CD4-positive, alpha-beta T cell treated with Interferon alpha-2 for 1 hour (primary cell): ENCODE results near the gene PBX3.

Experiments
- DNase-seq, 2 donors: peaks; one replicate each; pipeline ENCODE4 v3.0.0-alpha.2; 2020 to 2022

The PBX3 gene

GRCh38 chr9:125826850-125827249 is 79.7 kb downstream of the PBX3 start:
- DNase-seq = no peak

- peak; percentile 62 to 72 for DNase-seq
These were observed 82.6 kb downstream of the PBX3 start for GRCh38 chr9:125829743-125830142.

- no peak for DNase-seq
These were observed 83.9 kb downstream of the PBX3 start for GRCh38 chr9:125831054-125831453.

- DNase-seq = no peak
These were observed 84.4 kb downstream of the PBX3 start for GRCh38 chr9:125831616-125832015.

- no peak for DNase-seq
These were observed 88.5 kb downstream of the PBX3 start for GRCh38 chr9:125835655-125836054.

GRCh38 chr9:125839317-125839716 is 92.1 kb downstream of the PBX3 start:
- no peak for DNase-seq

- no peak for DNase-seq
These were observed 94.3 kb downstream of the PBX3 start for GRCh38 chr9:125841444-125841843.

GRCh38 chr9:125842242-125842641 is 95.1 kb downstream of the PBX3 start:
- DNase-seq = no peak

GRCh38 chr9:125843646-125844045 is 96.5 kb downstream of the PBX3 start:
- DNase-seq = no peak

- DNase-seq = no peak
These were observed 97.4 kb downstream of the PBX3 start for GRCh38 chr9:125844611-125845010.

- DNase-seq = no peak
These were observed 98.2 kb downstream of the PBX3 start for GRCh38 chr9:125845271-125845808.

- no peak for DNase-seq
These were observed 100.6 kb downstream of the PBX3 start for GRCh38 chr9:125847735-125848134.

- DNase-seq = no peak
These were observed 103.0 kb downstream of the PBX3 start for GRCh38 chr9:125850106-125850632.

- DNase-seq = no peak
These were observed 103.6 kb downstream of the PBX3 start for GRCh38 chr9:125850763-125851162.

GRCh38 chr9:125851979-125852378 is 104.8 kb downstream of the PBX3 start:
- DNase-seq = no peak

- no peak for DNase-seq
These were observed 105.2 kb downstream of the PBX3 start for GRCh38 chr9:125852386-125852785.

- DNase-seq = no peak
These were observed 107.5 kb downstream of the PBX3 start for GRCh38 chr9:125854553-125855275.

GRCh38 chr9:125856331-125856730 is 109.2 kb downstream of the PBX3 start:
- no peak for DNase-seq

GRCh38 chr9:125861405-125862058 is 114.4 kb downstream of the PBX3 start:
- DNase-seq = no peak

- no peak for DNase-seq
These were observed 116.8 kb downstream of the PBX3 start for GRCh38 chr9:125863923-125864322.

GRCh38 chr9:125867751-125868415 is 120.7 kb downstream of the PBX3 start:
- DNase-seq = no peak

- no peak for DNase-seq
These were observed 131.0 kb downstream of the PBX3 start for GRCh38 chr9:125878164-125878631.

- DNase-seq = no peak
These were observed 133.9 kb downstream of the PBX3 start for GRCh38 chr9:125881042-125881441.
